OCI-LY1 (cell line): ENCODE data around the gene MYO3B.
A peak's percentile ranks its signal among the peaks of the same experiment; 100 is the strongest.

Experiments used
- CTCF ChIP-seq: fragments of 200-600 bp; sonication (generic), shearing (Covaris generic); IDR thresholded peaks from 2 replicates; pipeline ENCODE4 v1.5.1; 2017; ENCODE audit warnings: mild to moderate bottlenecking, antibody characterized with exemption, low read length, moderate library complexity, mixed read lengths
- EZH2 ChIP-seq: fragments of 200-600 bp; sonication (generic), shearing (Covaris generic); IDR thresholded peaks from 2 replicates; pipeline ENCODE4 v1.8.0; 2017; ENCODE audit warnings: borderline replicate concordance, mixed run types, mild to moderate bottlenecking, antibody characterized with exemption, low read length, moderate library complexity, mixed read lengths

DNA sequence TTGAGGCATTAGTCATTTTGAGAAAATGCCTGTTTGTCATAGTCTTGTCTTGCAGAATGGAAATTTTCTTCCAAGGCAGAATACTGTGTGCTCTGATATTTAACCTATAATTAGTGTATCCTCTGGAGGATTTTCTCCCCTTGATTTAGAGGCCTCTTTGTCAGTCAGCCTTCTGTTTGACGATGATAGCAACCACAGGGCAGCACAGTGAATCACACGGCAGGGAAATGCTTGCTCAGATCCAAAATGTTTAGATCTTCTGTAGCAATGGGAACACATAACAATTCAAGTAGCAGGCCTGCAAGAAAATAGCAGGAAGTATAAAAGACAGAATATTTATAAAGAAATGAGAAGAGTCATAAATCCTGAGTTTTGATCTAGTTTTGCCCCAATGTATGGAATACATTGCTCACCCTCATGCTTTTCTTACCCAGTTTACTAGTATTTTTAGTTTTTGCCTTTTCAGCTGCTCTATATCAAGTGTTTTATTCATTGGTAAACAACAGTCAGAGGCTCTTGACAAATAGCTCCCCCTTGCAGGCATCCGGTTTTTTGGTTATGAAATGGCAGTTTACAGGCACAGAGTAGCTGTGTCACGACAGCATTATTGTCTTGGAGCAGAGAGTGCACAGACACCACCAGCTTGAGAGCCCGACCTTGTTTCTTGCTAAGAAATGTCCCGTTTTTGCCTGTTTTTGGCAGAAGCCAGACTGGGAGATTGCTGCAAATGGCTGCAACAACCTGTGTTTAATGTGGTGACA, 185.1 kb downstream of the MYO3B start:
- TF ChIP-seq CTCF (peak; percentile 31; the same call in 1 of the 2 replicates), EZH2 (no peak)
